ENCODE results near the gene ZNF177.
"Not testable (repeated sequence)": the region's sequence is repeated elsewhere in the genome, so short reads cannot be mapped to it uniquely, and the experiment has no call there.

ZNF177 gene

DNA sequence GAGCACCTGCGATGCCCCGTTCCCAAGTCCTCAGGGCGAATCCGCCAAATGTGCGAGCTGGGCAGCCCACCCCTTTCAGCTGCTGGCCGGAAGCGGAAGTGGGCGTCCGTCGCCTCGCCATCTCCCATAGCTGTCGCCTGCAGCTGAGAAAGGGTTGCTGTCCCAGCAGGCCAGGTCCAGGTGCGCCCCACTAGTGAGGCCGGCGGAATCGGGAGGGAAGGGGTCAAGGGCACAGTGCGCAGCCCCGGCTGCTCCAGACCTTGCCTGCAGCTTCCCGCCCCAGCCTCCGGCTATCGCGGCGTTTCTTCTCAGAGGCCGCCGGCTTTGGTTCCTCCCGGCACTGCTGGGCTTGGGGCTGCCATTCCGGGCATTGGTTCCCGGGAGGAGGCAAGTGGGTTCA, at the start of gene ZNF177:
Gene ZNF177 (plus strand): TSS at position 109 of the 400 bp plus-strand sequence. CDS start 15,299 bp downstream, outside the sequence.
- no peak for DNase-seq (ENCODE audit: low read depth)

DNA sequence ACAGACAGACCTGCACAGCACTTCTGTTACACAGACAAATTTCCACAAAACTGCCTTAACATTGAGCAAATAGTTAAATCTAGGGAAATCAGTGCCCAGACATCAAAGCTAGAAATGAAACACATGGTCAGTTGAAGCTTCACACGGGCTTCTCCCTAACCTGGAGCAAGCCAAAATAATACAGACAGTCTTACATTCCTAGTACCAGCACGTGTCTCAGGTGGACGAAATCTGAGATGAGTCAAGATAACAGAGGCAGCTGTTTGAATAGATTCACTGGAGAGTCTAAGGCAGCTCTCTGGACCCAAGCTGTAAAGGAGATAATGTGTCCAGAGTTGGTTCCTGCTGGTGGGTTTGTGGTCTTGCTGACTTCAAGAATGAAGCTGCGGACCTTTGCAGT, 49.1 kb upstream of the ZNF177 start:
- no peak for DNase-seq (ENCODE audit: low read depth)

- no peak for DNase-seq (ENCODE audit: low read depth)
These were observed 41.5 kb upstream of the ZNF177 start for GRCh38 chr19:9321338-9321737.

- DNase-seq (ENCODE audit: low read depth): not testable (repeated sequence)
These were observed 41.1 kb upstream of the ZNF177 start for GRCh38 chr19:9321756-9322155.

GRCh38 chr19:9322201-9322600, 40.6 kb upstream of the ZNF177 start:
- not testable (repeated sequence) for DNase-seq (ENCODE audit: low read depth)

DNA sequence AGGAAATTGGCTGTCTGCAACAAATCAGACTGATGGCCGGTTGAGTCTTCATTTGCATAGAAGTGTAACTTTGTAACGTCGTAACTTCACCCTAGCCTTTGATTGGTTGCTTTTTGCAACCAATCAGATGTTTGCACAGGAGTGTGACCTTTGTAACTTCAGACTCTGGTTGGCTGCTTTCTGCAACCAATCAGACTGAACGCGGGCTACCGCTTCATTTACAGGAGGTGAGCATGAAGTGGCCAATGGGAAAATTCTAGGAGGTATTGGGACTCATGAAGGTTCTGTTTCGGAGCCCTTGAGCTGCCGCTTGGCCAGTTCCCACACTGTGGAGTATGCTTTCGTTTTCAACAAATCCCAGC, 39.3 kb upstream of the ZNF177 start:
- DNase-seq (ENCODE audit: low read depth): peak; percentile 65

GRCh38 chr19:9323919-9324583, 38.8 kb upstream of the ZNF177 start, which contains the start of gene ZNF559:
TSS of gene ZNF559 (plus strand) at chr19:9324179. CDS start at chr19:9338550, 14,371 bp downstream.
- peak; percentile 94 for DNase-seq (ENCODE audit: low read depth)

GRCh38 chr19:9324584-9324962, 38.2 kb upstream of the ZNF177 start:
- no peak for DNase-seq (ENCODE audit: low read depth)

GRCh38 chr19:9329999-9330398, 32.8 kb upstream of the ZNF177 start:
- no peak for DNase-seq (ENCODE audit: low read depth)

DNA sequence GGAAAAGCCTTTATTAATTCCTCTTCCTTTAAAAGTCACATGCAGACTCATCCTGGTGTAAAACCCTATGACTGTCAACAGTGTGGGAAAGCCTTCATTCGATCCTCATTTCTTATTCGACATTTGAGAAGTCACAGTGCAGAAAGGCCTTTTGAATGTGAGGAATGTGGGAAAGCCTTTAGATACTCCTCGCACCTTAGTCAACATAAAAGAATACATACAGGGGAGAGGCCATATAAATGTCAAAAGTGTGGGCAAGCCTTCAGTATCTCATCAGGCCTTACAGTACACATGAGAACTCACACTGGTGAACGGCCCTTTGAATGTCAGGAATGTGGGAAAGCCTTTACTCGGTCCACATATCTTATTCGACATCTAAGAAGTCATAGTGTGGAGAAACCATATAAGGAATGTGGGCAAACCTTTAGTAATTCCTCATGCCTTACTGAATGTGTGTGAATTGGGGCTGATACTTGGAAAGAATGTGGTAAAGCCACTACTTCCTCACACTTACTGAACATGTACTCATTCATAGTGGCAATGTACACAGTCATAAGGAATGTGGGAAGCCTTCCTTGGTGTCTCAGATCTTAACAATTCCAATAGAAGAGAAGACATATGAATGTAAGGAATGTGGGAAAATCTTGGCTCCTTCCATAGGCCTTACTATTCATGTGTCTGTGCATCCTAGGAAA, 20.1 kb upstream of the ZNF177 start:
- no peak for DNase-seq (ENCODE audit: low read depth)

DNA sequence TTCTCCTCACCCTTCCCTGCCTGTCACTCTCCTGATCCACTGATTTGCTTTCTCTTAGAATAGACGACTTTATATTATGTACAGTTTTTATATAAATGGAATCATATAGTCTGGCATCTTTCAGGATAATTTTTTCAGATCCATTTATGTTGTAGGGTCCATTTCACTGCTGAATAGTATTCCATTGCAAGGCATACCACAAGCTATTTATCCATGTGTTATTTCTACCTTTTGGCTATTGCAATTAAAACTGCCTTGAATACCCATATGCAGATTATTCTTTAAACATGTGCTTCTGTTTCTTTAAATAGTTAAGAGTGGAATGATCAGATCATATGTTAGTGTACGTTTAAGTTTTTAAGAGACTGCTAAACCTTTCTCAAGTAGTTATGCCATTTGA, 17.8 kb upstream of the ZNF177 start:
- no peak for DNase-seq (ENCODE audit: low read depth)

- no peak for DNase-seq (ENCODE audit: low read depth)
These were observed 14.6 kb upstream of the ZNF177 start for GRCh38 chr19:9348253-9348652.

DNA sequence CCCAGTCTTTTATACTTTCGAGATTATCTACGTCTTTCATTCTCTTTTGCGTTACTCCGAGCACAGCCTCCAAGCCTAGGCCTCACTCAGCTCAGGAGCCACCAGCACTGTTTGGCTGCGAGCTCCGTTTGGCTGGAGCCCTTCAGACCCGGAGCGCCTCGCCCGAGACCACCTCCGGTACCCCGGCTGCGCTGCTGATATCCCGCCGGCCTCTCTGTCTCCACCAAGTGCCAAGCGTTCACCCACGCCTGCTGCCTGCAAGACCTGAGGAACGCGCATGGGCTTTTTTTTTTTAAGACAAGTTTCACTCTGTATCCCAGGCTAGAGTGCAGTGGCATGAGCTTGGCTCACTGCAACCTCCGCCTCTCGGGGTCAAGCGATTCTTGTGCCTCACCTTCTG, 14.1 kb upstream of the ZNF177 start:
- DNase-seq (ENCODE audit: low read depth): no peak

- no peak for DNase-seq (ENCODE audit: low read depth)
These were observed 10.3 kb upstream of the ZNF177 start for GRCh38 chr19:9352505-9352904.

- DNase-seq (ENCODE audit: low read depth): no peak
These were observed 9.8 kb upstream of the ZNF177 start for GRCh38 chr19:9353011-9353410.

DNA sequence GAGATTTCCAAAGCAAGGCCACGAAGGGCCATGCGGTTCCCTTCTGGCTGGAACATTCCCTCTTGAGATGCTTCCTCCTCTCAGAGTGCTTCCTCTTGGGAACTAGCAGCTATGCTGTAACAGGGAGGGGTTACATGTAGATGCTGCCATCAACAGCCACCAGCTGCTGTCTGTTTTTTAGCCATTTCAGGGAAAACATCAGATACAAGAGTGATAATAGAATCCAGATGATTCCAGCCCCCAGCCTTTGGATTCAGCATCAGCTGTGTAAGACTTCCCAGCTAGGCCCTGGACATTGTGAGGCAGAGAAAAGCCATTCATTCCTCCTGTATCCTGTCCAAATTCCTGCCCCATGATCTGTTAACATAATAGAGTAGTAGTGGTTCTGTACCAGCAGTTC, 8.2 kb upstream of the ZNF177 start:
- no peak for DNase-seq (ENCODE audit: low read depth)

- DNase-seq (ENCODE audit: low read depth): no peak
These were observed 8.2 kb downstream of the ZNF177 start for GRCh38 chr19:9370738-9371619.

DNA sequence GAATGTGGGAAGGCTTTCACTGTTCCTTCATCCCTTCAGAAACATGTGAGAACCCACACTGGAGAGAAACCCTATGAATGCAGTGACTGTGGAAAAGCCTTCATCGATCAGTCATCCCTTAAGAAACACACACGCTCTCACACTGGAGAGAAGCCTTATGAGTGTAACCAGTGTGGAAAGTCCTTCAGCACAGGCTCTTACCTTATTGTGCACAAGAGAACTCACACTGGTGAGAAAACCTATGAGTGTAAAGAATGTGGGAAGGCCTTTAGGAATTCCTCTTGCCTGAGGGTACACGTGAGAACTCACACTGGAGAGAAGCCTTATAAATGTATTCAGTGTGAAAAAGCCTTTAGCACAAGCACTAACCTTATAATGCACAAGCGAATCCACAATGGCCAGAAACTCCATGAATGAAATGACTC, 18.6 kb downstream of the ZNF177 start:
- no peak for DNase-seq (ENCODE audit: low read depth)

- DNase-seq (ENCODE audit: low read depth): peak; percentile 72
These were observed 44.1 kb downstream of the ZNF177 start for GRCh38 chr19:9406798-9407352.

DNA sequence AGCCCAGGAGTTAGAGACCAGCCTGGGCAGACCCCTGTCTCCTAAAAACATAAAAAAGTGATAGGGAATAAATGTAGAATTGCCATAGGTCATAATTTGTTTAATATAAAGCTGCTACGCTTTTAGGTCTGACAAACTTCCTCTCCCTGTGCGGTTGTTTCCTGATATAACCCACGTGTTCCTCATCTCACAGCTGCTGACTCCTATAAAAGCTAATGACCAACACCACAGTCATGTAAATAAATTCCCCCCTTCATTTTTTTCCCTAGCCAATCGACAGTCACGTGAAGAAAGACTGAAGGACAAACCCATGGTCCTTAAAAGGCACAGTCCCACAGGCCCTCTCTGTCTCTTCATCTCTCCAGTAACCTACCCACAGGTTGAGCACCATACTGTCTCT, 45.0 kb downstream of the ZNF177 start:
- DNase-seq (ENCODE audit: low read depth): no peak

- DNase-seq (ENCODE audit: low read depth): no peak
These were observed 50.6 kb downstream of the ZNF177 start for GRCh38 chr19:9413240-9413954.

- DNase-seq (ENCODE audit: low read depth): no peak
These were observed 65.1 kb downstream of the ZNF177 start for GRCh38 chr19:9427941-9428340.
